HepG2 (cell line): Measurements from ENCODE around the gene TRIM6. TPM values are rescaled to one million over a fixed set of nuclear protein-coding genes. Genes with fewer than 3 reads are reported as not detected.

Source experiments
- ATAC-seq: fragments of 200-7000 bp; cut with Tn5 transposase; 3 replicates; pipeline ENCODE4 v1.9.1; 2020; ENCODE audit warnings: mild to moderate bottlenecking, moderate library complexity
- BruUV-seq: library from RNA; stranded (reverse); fragments of 400-500 nt; replicated peaks from 2 replicates; lab custom pipeline; 2021; lab: Mats Ljungman, UMichigan
- CTCF ChIA-PET: fragments of 300-600 bp; formaldehyde crosslinking; extraction: SDS; loops from one replicate; lab custom pipeline; 2021; ENCODE audit warnings: low total read pairs, inconsistent platforms, low intra/inter-chr PET ratio; lab: Yijun Ruan, JAX
- POLR2A ChIA-PET: fragments of 350-600 bp; sonication (Branson Sonifier 250); formaldehyde crosslinking; loops from one replicate; lab custom pipeline; 2020; ENCODE audit warnings: antibody characterized with exemption, inconsistent platforms; lab: Yijun Ruan, JAX
- DNase-seq: peaks from one replicate; pipeline ENCODE4 v3.0.0-alpha.2; 2015; ENCODE audit warnings: low spot score
- FAIRE-seq: peaks from 3 replicates; lab custom pipeline; 2011; peaks lifted over from hg19 to GRCh38; lab: Jason Lieb, UNC
- H2AFZ ChIP-seq: one replicate; pipeline ENCODE4 v1.6.1; 2011; ENCODE audit warnings: low read length, inconsistent platforms
- H3K27ac ChIP-seq: fragments of 300-600 bp; 3 replicates; pipeline ENCODE4 v1.8.0; 2011; ENCODE audit warnings: mixed run types, mild to moderate bottlenecking, mixed read lengths, low read length, inconsistent platforms; ENCODE audit not compliant: insufficient read depth; ENCODE audit errors: extremely low read length
- H3K27me3 ChIP-seq, 2 experiments: fragments of 200-600 bp in 1 of 2; 2 replicates in 1 of 2; 3 replicates in 1 of 2; pipeline versions ENCODE4 v1.6.0 to v1.8.0; 2011; ENCODE audit warnings: low read length in 2 of 2, mild to moderate bottlenecking in 2 of 2, moderate library complexity in 2 of 2, inconsistent platforms in 1 of 2; ENCODE audit not compliant: insufficient read depth in 2 of 2, control insufficient read depth in 1 of 2
- H3K36me3 ChIP-seq, 2 experiments: fragments of 200-600 bp in 1 of 2; replicated peaks in 1 of 2; 2 replicates in 1 of 2; 3 replicates in 1 of 2; pipeline versions ENCODE4 v1.5.1 to v1.8.0; 2011; ENCODE audit warnings: low read length in 2 of 2, inconsistent platforms in 1 of 2; ENCODE audit not compliant: insufficient read depth in 2 of 2, control insufficient read depth in 1 of 2
- H3K4me1 ChIP-seq: 2 replicates; pipeline ENCODE4 v1.5.1; 2012; ENCODE audit warnings: low read length, inconsistent platforms; ENCODE audit not compliant: insufficient read depth
- H3K4me2 ChIP-seq: 2 replicates; pipeline ENCODE4 v1.6.0; 2011; ENCODE audit warnings: low read depth, low read length, inconsistent platforms
- H3K4me3 ChIP-seq, 3 experiments: fragments of 200-600 bp in 1 of 3; sonication (generic), shearing (Covaris generic) in 1 of 3; replicated peaks in 1 of 3; 2 replicates each; pipeline ENCODE4 v1.5.1; 2011 to 2016; ENCODE audit warnings: low read length in 3 of 3, inconsistent platforms in 2 of 3, low read depth in 2 of 3, mild to moderate bottlenecking in 2 of 3, control low read depth in 1 of 3, mixed read lengths in 1 of 3; ENCODE audit not compliant: insufficient read depth in 1 of 3
- H3K79me2 ChIP-seq: one replicate; pipeline ENCODE4 v1.6.1; 2011; ENCODE audit warnings: low read length, inconsistent platforms; ENCODE audit not compliant: insufficient read depth
- H3K9ac ChIP-seq: 2 replicates; pipeline ENCODE4 v1.6.0; 2011; ENCODE audit warnings: mild to moderate bottlenecking, low read depth, low read length, inconsistent platforms; ENCODE audit not compliant: insufficient read depth
- H3K9me3 ChIP-seq: 2 replicates; pipeline ENCODE4 v1.5.1; 2012; ENCODE audit warnings: mild to moderate bottlenecking, low read length
- H4K20me1 ChIP-seq: 2 replicates; pipeline ENCODE4 v1.6.0; 2011; ENCODE audit warnings: inconsistent platforms, mild to moderate bottlenecking, low read length, moderate library complexity; ENCODE audit not compliant: insufficient read depth
- ARNTL ChIP-seq: sonication (generic); formaldehyde crosslinking; IDR thresholded peaks from 2 replicates; pipeline ENCODE4 v1.4.0; 2020; ENCODE audit warnings: mild to moderate bottlenecking, missing genetic modification reagents
- HDAC1 ChIP-seq: sonication (generic); formaldehyde crosslinking; IDR thresholded peaks from 2 replicates; pipeline ENCODE4 v1.5.1; 2020; ENCODE audit warnings: mild to moderate bottlenecking, missing genetic modification reagents
- MTF1 ChIP-seq: sonication (generic); formaldehyde crosslinking; IDR thresholded peaks from 2 replicates; pipeline ENCODE4 v1.5.0; 2020; ENCODE audit warnings: missing genetic modification reagents
- NFRKB ChIP-seq: fragments of 450-650 bp; IDR thresholded peaks from 2 replicates; pipeline ENCODE4 v1.6.1; 2017
- NFYB ChIP-seq: sonication (generic); formaldehyde crosslinking; IDR thresholded peaks from 2 replicates; pipeline ENCODE4 v1.4.0; 2020; ENCODE audit warnings: missing genetic modification reagents
- NFYC ChIP-seq: IDR thresholded peaks from 2 replicates; pipeline ENCODE4 v1.6.1; 2016; ENCODE audit warnings: missing genetic modification reagents, missing compliant biosample characterization
- PATZ1 ChIP-seq: sonication (generic); formaldehyde crosslinking; IDR thresholded peaks from 2 replicates; pipeline ENCODE4 v1.4.0; 2020; ENCODE audit warnings: missing genetic modification reagents
- POLR2G ChIP-seq: fragments of 200-400 bp; formaldehyde crosslinking; IDR thresholded peaks from 2 replicates; pipeline ENCODE4 v1.6.1; 2018; ENCODE audit warnings: mild to moderate bottlenecking, low read depth, low read length, moderate library complexity
- PRMT3 ChIP-seq: sonication (generic); formaldehyde crosslinking; IDR thresholded peaks from 2 replicates; pipeline ENCODE4 v1.8.1; 2022; ENCODE audit warnings: low read depth, mild to moderate bottlenecking, moderate library complexity, missing genetic modification reagents, borderline replicate concordance
- PRPF4 ChIP-seq: fragments of 200-400 bp; formaldehyde crosslinking; IDR thresholded peaks from 2 replicates; pipeline ENCODE4 v1.6.1; 2016; ENCODE audit warnings: low read length, low read depth; ENCODE audit not compliant: poor library complexity, severe bottlenecking
- RXRA ChIP-seq: sonication (generic); formaldehyde crosslinking; IDR thresholded peaks from 2 replicates; pipeline ENCODE4 v1.5.1; 2020; ENCODE audit warnings: missing genetic modification reagents
- SP2 ChIP-seq: sonication (generic); formaldehyde crosslinking; IDR thresholded peaks from 2 replicates; pipeline ENCODE4 v1.5.1; 2020; ENCODE audit warnings: mild to moderate bottlenecking, missing genetic modification reagents
- ZBTB39 ChIP-seq: sonication (generic); formaldehyde crosslinking; IDR thresholded peaks from 2 replicates; pipeline ENCODE4 v1.5.0; 2020; ENCODE audit warnings: missing genetic modification reagents
- ZC3H13 ChIP-seq: sonication (generic); formaldehyde crosslinking; IDR thresholded peaks from 2 replicates; pipeline ENCODE4 v1.8.1; 2023; ENCODE audit warnings: mild to moderate bottlenecking, missing genetic modification reagents, moderate library complexity
- ZKSCAN5 ChIP-seq: sonication (generic); formaldehyde crosslinking; IDR thresholded peaks from 2 replicates; pipeline ENCODE4 v1.5.1; 2020; ENCODE audit warnings: mild to moderate bottlenecking, missing genetic modification reagents
- ZMAT5 ChIP-seq: sonication (generic); formaldehyde crosslinking; IDR thresholded peaks from 2 replicates; pipeline ENCODE4 v1.5.0; 2020; ENCODE audit warnings: mild to moderate bottlenecking, low read depth, missing genetic modification reagents, borderline replicate concordance
- ZNF224 ChIP-seq: sonication (generic); formaldehyde crosslinking; IDR thresholded peaks from 2 replicates; pipeline ENCODE4 v1.5.0; 2020; ENCODE audit warnings: mild to moderate bottlenecking, missing genetic modification reagents
- ZNF274 ChIP-seq: sonication (generic); formaldehyde crosslinking; IDR thresholded peaks from 2 replicates; pipeline ENCODE4 v1.5.1; 2020; ENCODE audit warnings: mild to moderate bottlenecking, missing genetic modification reagents
- ZNF3 ChIP-seq: IDR thresholded peaks from 2 replicates; pipeline ENCODE4 v1.7.0; 2017; ENCODE audit warnings: inconsistent platforms
- ZNF33B ChIP-seq: sonication (generic); formaldehyde crosslinking; IDR thresholded peaks from 2 replicates; pipeline ENCODE4 v1.5.1; 2020; ENCODE audit warnings: mild to moderate bottlenecking, missing genetic modification reagents
- ZNF550 ChIP-seq: sonication (generic); formaldehyde crosslinking; IDR thresholded peaks from 2 replicates; pipeline ENCODE4 v1.4.0; 2020; ENCODE audit warnings: mild to moderate bottlenecking, missing genetic modification reagents, borderline replicate concordance
- ZNF674 ChIP-seq: sonication (generic); formaldehyde crosslinking; IDR thresholded peaks from 2 replicates; pipeline ENCODE4 v1.5.0; 2020; ENCODE audit warnings: low read depth, mild to moderate bottlenecking, missing genetic modification reagents
- ZSCAN22 ChIP-seq: sonication (generic); formaldehyde crosslinking; IDR thresholded peaks from 2 replicates; pipeline ENCODE4 v1.4.0; 2020; ENCODE audit warnings: mild to moderate bottlenecking, missing genetic modification reagents
- WGBS: methylation state at CpG from one replicate; pipeline ENCODE4 v1.1.6; 2017; ENCODE audit warnings: low lambda C conversion rate; 5-methylcytosine and 5-hydroxymethylcytosine counted together
- in situ Hi-C: cut with HindIII; loops from 2 replicates; pipeline ENCODE4 v1.10.0; 2017; ENCODE audit warnings: low pct_unique_long_range_greater_than_20kb; ENCODE audit not compliant: extremely low pct_ligation_motif_present
- intact Hi-C: fragments of 100-400 bp; cut with micrococcal nuclease; formaldehyde crosslinking; loops from one replicate; pipeline ENCODE4 v1.10.0; 2022; ENCODE audit not compliant: unreplicated experiment
- polyA plus RNA-seq, 8 experiments: library from polyadenylated mRNA; depleted of rRNA in 3 of 8; stranded (reverse) in 7 of 8; unstranded in 1 of 8; fragments of >200 nt; fragmentation: Illumina TruSeq in 4 of 8; extraction: Trizol in 4 of 8; gene quantifications; 2 replicates each; pipeline versions ENCODE4 v1.2.1 to v1.2.3, GENCODE V29; 2011 to 2016; ENCODE audit warnings: low read depth in 4 of 8, missing spikeins in 1 of 8, mixed read lengths in 1 of 8; ENCODE audit not compliant: insufficient read depth in 1 of 8
- total RNA-seq, 5 experiments: library from RNA; depleted of rRNA; stranded (reverse); fragments of >200 nt; fragmentation: Illumina TruSeq; extraction: Trizol; gene quantifications; 2 replicates each; pipeline ENCODE4 v1.2.3, GENCODE V29; 2016; ENCODE audit warnings: low read depth in 1 of 5

TRIM6 gene
- total and polyA plus RNA-seq, 2 of the 13 experiments (the other 11 are each of a cell fraction or from before 2014, with no cell fraction given) = not detected

GRCh38 chr11:5593146-5593545, 3.3 kb upstream of the TRIM6 start (continued):
- TF ChIP-seq PATZ1 (CRISPR knock-in tag) = no peak
- no peak for TF ChIP-seq SP2
- TF ChIP-seq NFRKB = no peak
- TF ChIP-seq PRMT3 (CRISPR knock-in tag) = no peak
- TF ChIP-seq ZC3H13 (CRISPR knock-in tag) = no peak
- TF ChIP-seq ZKSCAN5 (CRISPR knock-in tag) = no peak
- no peak for TF ChIP-seq ZMAT5

- no peak for ATAC-seq
- Histone ChIP-seq H3K4me1 (no peaks in the 10 kb centered on the region), H4K20me1 (no peaks in the 10 kb centered on the region), H3K36me3 (no peaks in the 10 kb centered on the region), H3K9me3 (no peaks in the 10 kb centered on the region), H3K27ac (no peak overlapping the region), H3K27me3 (0 out of 5 replicates have a peak, but pooled peaks cover 0 to 2% of the 10 kb centered on the region in 2 experiments), H3K9ac (no peak overlapping the region), H2AFZ (no peak overlapping the region), H3K4me2 (no peak overlapping the region), H3K4me3 (no peak overlapping the region), H3K79me2 (no peaks in the 10 kb centered on the region)
- DNase-seq = no peak
- in situ Hi-C loops = no loop called here
- TF ChIP-seq MTF1 (CRISPR knock-in tag) = no peak
- no peak for TF ChIP-seq NFYC
- no peak for TF ChIP-seq ZNF3 (CRISPR knock-in tag)
- TF ChIP-seq HDAC1 (CRISPR knock-in tag) = no peak
- no peak for TF ChIP-seq ZNF274
- no peak for TF ChIP-seq POLR2G
- TF ChIP-seq ARNTL = no peak
- TF ChIP-seq PRPF4 = no peak
- TF ChIP-seq NFYB (CRISPR knock-in tag) = no peak
- TF ChIP-seq ZNF550 (CRISPR knock-in tag) = no peak
- TF ChIP-seq ZNF33B (CRISPR knock-in tag) = no peak
- TF ChIP-seq ZNF674 (CRISPR knock-in tag) = no peak
- TF ChIP-seq SP2 = no peak
- TF ChIP-seq ZNF224 (CRISPR knock-in tag) = no peak
- TF ChIP-seq ZBTB39 (CRISPR knock-in tag) = no peak
- no peak for TF ChIP-seq RXRA (CRISPR knock-in tag)
- TF ChIP-seq ZSCAN22 (CRISPR knock-in tag) = no peak
- ChIA-PET POLR2A (no interaction called here), CTCF (no interaction called here)
- BruUV-seq = no TSS peak
- intact Hi-C loops = no loop called here
- 0% methylated on average over 2 of the region's 3 CpGs for WGBS
- FAIRE-seq = no peak
Observed at GRCh38 chr11:5597953-5598352, 1.5 kb downstream of the TRIM6 start.
